ENCODE measurements around the gene RFC1.

DNA sequence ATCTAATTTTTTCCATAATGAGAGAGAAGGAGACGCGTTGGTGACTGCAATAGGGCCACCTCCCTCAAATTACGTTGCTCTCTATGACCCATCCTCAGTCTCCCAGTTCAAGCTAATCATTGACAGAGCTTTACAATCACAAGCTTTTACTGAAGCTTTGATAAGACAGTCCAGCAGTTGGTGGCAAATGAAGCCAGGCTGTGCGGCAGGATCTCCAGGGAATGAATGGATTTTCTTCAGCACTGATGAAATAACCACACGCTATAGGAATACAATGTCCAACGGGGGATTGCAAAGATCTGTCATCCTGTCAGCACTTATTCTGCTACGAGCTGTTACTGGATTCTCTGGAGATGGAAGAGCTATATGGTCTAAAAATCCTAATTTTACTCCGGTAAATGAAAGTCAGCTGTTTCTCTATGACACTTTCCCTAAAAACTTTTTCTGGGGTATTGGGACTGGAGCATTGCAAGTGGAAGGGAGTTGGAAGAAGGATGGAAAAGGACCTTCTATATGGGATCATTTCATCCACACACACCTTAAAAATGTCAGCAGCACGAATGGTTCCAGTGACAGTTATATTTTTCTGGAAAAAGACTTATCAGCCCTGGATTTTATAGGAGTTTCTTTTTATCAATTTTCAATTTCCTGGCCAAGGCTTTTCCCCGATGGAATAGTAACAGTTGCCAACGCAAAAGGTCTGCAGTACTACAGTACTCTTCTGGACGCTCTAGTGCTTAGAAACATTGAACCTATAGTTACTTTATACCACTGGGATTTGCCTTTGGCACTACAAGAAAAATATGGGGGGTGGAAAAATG is 40.8 kb upstream of the RFC1 start, which contains the start of gene KLB:
- TF ChIP-seq, protein P1, sequence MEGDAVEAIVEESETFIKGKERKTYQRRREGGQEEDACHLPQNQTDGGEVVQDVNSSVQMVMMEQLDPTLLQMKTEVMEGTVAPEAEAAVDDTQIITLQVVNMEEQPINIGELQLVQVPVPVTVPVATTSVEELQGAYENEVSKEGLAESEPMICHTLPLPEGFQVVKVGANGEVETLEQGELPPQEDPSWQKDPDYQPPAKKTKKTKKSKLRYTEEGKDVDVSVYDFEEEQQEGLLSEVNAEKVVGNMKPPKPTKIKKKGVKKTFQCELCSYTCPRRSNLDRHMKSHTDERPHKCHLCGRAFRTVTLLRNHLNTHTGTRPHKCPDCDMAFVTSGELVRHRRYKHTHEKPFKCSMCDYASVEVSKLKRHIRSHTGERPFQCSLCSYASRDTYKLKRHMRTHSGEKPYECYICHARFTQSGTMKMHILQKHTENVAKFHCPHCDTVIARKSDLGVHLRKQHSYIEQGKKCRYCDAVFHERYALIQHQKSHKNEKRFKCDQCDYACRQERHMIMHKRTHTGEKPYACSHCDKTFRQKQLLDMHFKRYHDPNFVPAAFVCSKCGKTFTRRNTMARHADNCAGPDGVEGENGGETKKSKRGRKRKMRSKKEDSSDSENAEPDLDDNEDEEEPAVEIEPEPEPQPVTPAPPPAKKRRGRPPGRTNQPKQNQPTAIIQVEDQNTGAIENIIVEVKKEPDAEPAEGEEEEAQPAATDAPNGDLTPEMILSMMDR (conservative IDR thresholded peaks at IDR 0.05 in 1 of 2, IDR thresholded peaks at IDR 0.05 in 1 of 2; ENCODE audit: low read depth in 1 of 2, low read length in 2 of 2): no peak
- TF ChIP-seq EZH2 (IDR thresholded peaks at IDR 0.05; ENCODE audit: low read length, missing control alignments): no peak

Data from fibroblast of lung (primary cell).